IMR-90 (cell line): ENCODE results near the gene PC. TPM values are rescaled to one million over a fixed set of nuclear protein-coding genes. Genes with fewer than 3 reads are reported as not detected.

Experiments
- ATAC-seq: fragments of 200-7000 bp; cut with Tn5 transposase; 2 replicates; pipeline ENCODE4 v1.9.1; 2020; ENCODE audit warnings: low read depth, mild to moderate bottlenecking, moderate library complexity
- BruUV-seq: library from RNA; stranded (reverse); fragments of 400-500 nt; replicated peaks from 2 replicates; lab custom pipeline; 2021; lab: Mats Ljungman, UMichigan
- CTCF ChIA-PET: fragments of 300-600 bp; formaldehyde crosslinking; extraction: SDS; loops from one replicate; lab custom pipeline; 2021; ENCODE audit warnings: antibody characterized with exemption; lab: Yijun Ruan, JAX
- POLR2A ChIA-PET: fragments of 300-600 bp; sonication (Branson Sonifier 250); formaldehyde crosslinking; loops from one replicate; lab custom pipeline; 2022; ENCODE audit warnings: antibody characterized with exemption; ENCODE audit not compliant: unreplicated experiment; lab: Charles Lee
- DNase-seq: peaks from one replicate; pipeline ENCODE4 v3.0.0; 2013
- H2AFZ ChIP-seq: replicated peaks from 2 replicates; pipeline ENCODE3; 2013; ENCODE audit warnings: low read length, mild to moderate bottlenecking; ENCODE audit not compliant: poor library complexity
- H2AK5ac ChIP-seq: 2 replicates; pipeline ENCODE4 v1.6.1; 2013; ENCODE audit warnings: low read depth, low read length, inconsistent platforms
- H2AK9ac ChIP-seq: replicated peaks from 2 replicates; pipeline ENCODE3; 2013; ENCODE audit warnings: mild to moderate bottlenecking, low read depth, low read length, moderate library complexity; ENCODE audit not compliant: poor library complexity
- H2BK120ac ChIP-seq: 2 replicates; pipeline ENCODE4 v1.6.1; 2013; ENCODE audit warnings: low read depth, low read length, inconsistent platforms
- H2BK15ac ChIP-seq: 3 replicates; pipeline ENCODE4 v1.6.1; 2013; ENCODE audit warnings: low read depth, low read length, inconsistent platforms
- H2BK20ac ChIP-seq: 2 replicates; pipeline ENCODE4 v1.6.1; 2013; ENCODE audit warnings: low read depth, mild to moderate bottlenecking, inconsistent platforms, low read length, moderate library complexity
- H2BK5ac ChIP-seq: 2 replicates; pipeline ENCODE4 v1.6.1; 2013; ENCODE audit warnings: mild to moderate bottlenecking, low read depth, low read length, inconsistent platforms; ENCODE audit not compliant: poor library complexity, severe bottlenecking
- H3K14ac ChIP-seq: replicated peaks from 2 replicates; pipeline ENCODE4 v1.6.1; 2013; ENCODE audit warnings: low read depth, low read length, inconsistent platforms
- H3K18ac ChIP-seq: 2 replicates; pipeline ENCODE4 v1.6.1; 2013; ENCODE audit warnings: low read depth, low read length, control low read depth
- H3K23ac ChIP-seq: 2 replicates; pipeline ENCODE4 v1.6.1; 2013; ENCODE audit warnings: low read depth, low read length, inconsistent platforms
- H3K27ac ChIP-seq: 2 replicates; pipeline ENCODE4 v1.5.1; 2013; ENCODE audit warnings: mild to moderate bottlenecking, control low read depth, low read length; ENCODE audit not compliant: insufficient read depth
- H3K27me3 ChIP-seq: 2 replicates; pipeline ENCODE4 v1.6.1; 2013; ENCODE audit warnings: low read length; ENCODE audit not compliant: control insufficient read depth, insufficient read depth
- H3K36me3 ChIP-seq: 2 replicates; pipeline ENCODE4 v1.6.1; 2013; ENCODE audit warnings: low read length, mixed read lengths; ENCODE audit not compliant: control insufficient read depth, insufficient read depth
- H3K4ac ChIP-seq: 2 replicates; pipeline ENCODE4 v1.6.1; 2013; ENCODE audit warnings: low read depth, low read length, inconsistent platforms
- H3K4me1 ChIP-seq: 2 replicates; pipeline ENCODE4 v1.6.1; 2013; ENCODE audit warnings: low read length, mixed read lengths; ENCODE audit not compliant: control insufficient read depth, insufficient read depth
- H3K4me2 ChIP-seq: 2 replicates; pipeline ENCODE4 v1.6.1; 2013; ENCODE audit warnings: low read depth, mild to moderate bottlenecking, control low read depth, low read length, moderate library complexity
- H3K4me3 ChIP-seq: 2 replicates; pipeline ENCODE4 v1.5.1; 2013; ENCODE audit warnings: low read depth, mild to moderate bottlenecking, control low read depth, low read length, moderate library complexity; ENCODE audit not compliant: insufficient read depth
- H3K56ac ChIP-seq: 2 replicates; pipeline ENCODE4 v1.6.1; 2013; ENCODE audit warnings: low read length, inconsistent platforms; ENCODE audit not compliant: insufficient read depth; ENCODE audit errors: extremely low read depth
- H3K79me1 ChIP-seq, 2 experiments: 2 replicates each; pipeline ENCODE4 v1.6.1; 2013; ENCODE audit warnings: low read length in 2 of 2, inconsistent platforms in 1 of 2, low read depth in 1 of 2
- H3K9ac ChIP-seq: 2 replicates; pipeline ENCODE4 v1.6.1; 2013; ENCODE audit warnings: low read depth, low read length, control low read depth
- H3K9me1 ChIP-seq: 2 replicates; pipeline ENCODE4 v1.6.1; 2013; ENCODE audit warnings: low read length, inconsistent platforms; ENCODE audit not compliant: insufficient read depth
- H3K9me3 ChIP-seq: 2 replicates; pipeline ENCODE4 v1.6.1; 2013; ENCODE audit warnings: low read length; ENCODE audit not compliant: control insufficient read depth, insufficient read depth
- H4K20me1 ChIP-seq: 2 replicates; pipeline ENCODE4 v1.6.1; 2013; ENCODE audit warnings: low read length, inconsistent platforms; ENCODE audit not compliant: insufficient read depth
- H4K5ac ChIP-seq: 2 replicates; pipeline ENCODE4 v1.6.1; 2013; ENCODE audit warnings: mild to moderate bottlenecking, low read depth, low read length, control low read depth
- H4K8ac ChIP-seq, 2 experiments: 2 replicates each; pipeline ENCODE4 v1.6.1; 2013; ENCODE audit warnings: low read depth in 2 of 2, low read length in 2 of 2, control low read depth in 1 of 2, inconsistent platforms in 1 of 2
- H4K91ac ChIP-seq: 2 replicates; pipeline ENCODE4 v1.6.1; 2013; ENCODE audit warnings: low read depth, low read length, inconsistent platforms; ENCODE audit not compliant: insufficient read depth
- CEBPB ChIP-seq: IDR thresholded peaks from 2 replicates; pipeline ENCODE4 v1.6.1; 2012; ENCODE audit warnings: low read depth, low read length, improper control_type of control experiment
- CHD1 ChIP-seq: IDR thresholded peaks from 2 replicates; pipeline ENCODE4 v1.6.1; 2012; ENCODE audit warnings: low read depth, low read length, improper control_type of control experiment
- CTCF ChIP-seq: conservative IDR thresholded peaks from 2 replicates; pipeline ENCODE4 v1.5.1; 2012; ENCODE audit warnings: mild to moderate bottlenecking, low read depth, low read length, improper control_type of control experiment
- ELK1 ChIP-seq: fragments of 150-350 bp; IDR thresholded peaks from 2 replicates; pipeline ENCODE4 v1.6.1; 2016; ENCODE audit warnings: low read depth, mild to moderate bottlenecking, low read length, moderate library complexity, borderline replicate concordance
- FOS ChIP-seq: fragments of 150-350 bp; IDR thresholded peaks from 2 replicates; pipeline ENCODE4 v1.6.1; 2016; ENCODE audit warnings: low read depth, low read length
- MAFK ChIP-seq: IDR thresholded peaks from 2 replicates; pipeline ENCODE4 v1.6.1; 2012; ENCODE audit warnings: low read depth, low read length, improper control_type of control experiment
- MAZ ChIP-seq: IDR thresholded peaks from 2 replicates; pipeline ENCODE4 v1.6.1; 2012; ENCODE audit warnings: low read depth, mild to moderate bottlenecking, low read length, improper control_type of control experiment, moderate library complexity, borderline replicate concordance
- MXI1 ChIP-seq: IDR thresholded peaks from 2 replicates; pipeline ENCODE4 v1.6.1; 2012; ENCODE audit warnings: low read depth, mild to moderate bottlenecking, low read length, moderate library complexity, borderline replicate concordance
- NFE2L2 ChIP-seq: fragments of 150-350 bp; IDR thresholded peaks from 2 replicates; pipeline ENCODE4 v1.6.1; 2016; ENCODE audit warnings: low read depth, mild to moderate bottlenecking, low read length
- POLR2A ChIP-seq: IDR thresholded peaks from 2 replicates; pipeline ENCODE4 v1.6.1; 2012; ENCODE audit warnings: mild to moderate bottlenecking, low read depth, low read length
- RAD21 ChIP-seq: IDR thresholded peaks from 2 replicates; pipeline ENCODE4 v1.6.1; 2012; ENCODE audit warnings: low read length, improper control_type of control experiment
- RCOR1 ChIP-seq: IDR thresholded peaks from 2 replicates; pipeline ENCODE4 v1.6.1; 2012; ENCODE audit warnings: mild to moderate bottlenecking, low read length, improper control_type of control experiment; ENCODE audit not compliant: insufficient replicate concordance
- SMC3 ChIP-seq: fragments of 150-350 bp; IDR thresholded peaks from 2 replicates; pipeline ENCODE4 v1.6.1; 2016; ENCODE audit warnings: low read depth, mild to moderate bottlenecking, antibody characterized with exemption, low read length, moderate library complexity
- USF2 ChIP-seq: fragments of 150-350 bp; IDR thresholded peaks from 2 replicates; pipeline ENCODE4 v1.6.1; 2017; ENCODE audit warnings: mild to moderate bottlenecking, antibody characterized with exemption, low read length, low read depth
- WGBS, 2 experiments: methylation state at CpG; one replicate each; pipeline versions ENCODE4 v1.1.5 to v1.1.7; 2013; ENCODE audit warnings: missing lambda C conversion rate in 2 of 2; ENCODE audit not compliant: insufficient read length in 1 of 2; ENCODE audit errors: extremely low coverage in 2 of 2; 5-methylcytosine and 5-hydroxymethylcytosine counted together
- dilution Hi-C: fragments of 300-500 bp; cut with HindIII; formaldehyde crosslinking; loops from one replicate; pipeline ENCODE4 v1.14.3; 2018; ENCODE audit warnings: low sequenced_read_pairs; ENCODE audit not compliant: unreplicated experiment
- in situ Hi-C: fragments of 300-500 bp; cut with MboI; formaldehyde crosslinking; loops from 3 replicates; pipeline ENCODE4 v1.14.3; 2019; ENCODE audit warnings: low sequenced_read_pairs, inconsistent platforms, mixed read lengths
- intact Hi-C: fragments of 100-400 bp; cut with micrococcal nuclease; formaldehyde crosslinking; loops from 2 replicates; pipeline ENCODE4 v1.10.0; 2022
- polyA plus RNA-seq, 3 experiments: library from polyadenylated mRNA; depleted of rRNA; stranded (reverse); fragments of >200 nt; gene quantifications; 2 replicates each; pipeline ENCODE4 v1.2.3, GENCODE V29; 2012; ENCODE audit warnings: low replicate concordance in 1 of 3
- total RNA-seq: library from RNA; depleted of rRNA; stranded (reverse); fragments of >200 nt; gene quantifications from 2 replicates; pipeline ENCODE4 v1.2.3, GENCODE V29; 2012

Gene PC
- total and polyA plus RNA-seq, 2 of the 4 experiments (the other 2 are of a cell fraction), result 13.6 to 15.7 TPM

GRCh38 chr11:66889960-66890359 lies 68.2 kb downstream of the PC start (continued):
- no peak for TF ChIP-seq NFE2L2

- H3K56ac ChIP-seq, result no peak overlapping the region
- DNase-seq, result no peak
- no peaks in the 10 kb centered on the region for H3K9me3 ChIP-seq
- H4K20me1 ChIP-seq, result no peaks in the 10 kb centered on the region
- in situ Hi-C loops (no loop called here), intact Hi-C loops (no loop called here), dilution Hi-C loops (no loop called here)
- H3K4ac ChIP-seq, result no peak overlapping the region
- H3K23ac ChIP-seq, result no peak overlapping the region
- H2BK20ac ChIP-seq, result no peak overlapping the region
- BruUV-seq, result no TSS peak
- peaks cover 22% of the 10 kb centered on the region for H3K4me1 ChIP-seq
- no peak overlapping the region for H2BK15ac ChIP-seq
- no peak overlapping the region for H3K4me2 ChIP-seq
- no peak overlapping the region for H3K14ac ChIP-seq
- H2AFZ ChIP-seq, result no peak overlapping the region
- peak overlapping the region; percentile 30; the same call in 1 of the 2 replicates for H2AK5ac ChIP-seq
- H2AK9ac ChIP-seq, result peak overlapping the region; percentile 79
- no peak overlapping the region for H2BK120ac ChIP-seq
- POLR2A ChIA-PET, result interaction anchor here (0.6 kb wide), 1 partner anchor 286 kb away, joined by 3 read pairs; no protein-coding TSS in a partner anchor
- peaks cover 9% of the 10 kb centered on the region for H3K9me1 ChIP-seq
- H3K18ac ChIP-seq, result no peak overlapping the region
- H4K5ac ChIP-seq, result no peak overlapping the region
- CTCF ChIA-PET, result no interaction called here
- no peak overlapping the region for H3K4me3 ChIP-seq
- no peak overlapping the region for H3K9ac ChIP-seq
- no peak overlapping the region for H4K8ac ChIP-seq
- no peak overlapping the region for H4K91ac ChIP-seq
- 100% methylated on average over 3 of the region's 10 CpGs; no CpG with 5 or more reads in 1 of the 2 experiments for WGBS, 2 experiments
- H3K79me1 ChIP-seq, result peaks cover 5 to 19% of the 10 kb centered on the region in 2 experiments; a peak in 2 of 4 replicates
- no peak overlapping the region for H3K27ac ChIP-seq
- H3K36me3 ChIP-seq, result peaks cover 2% of the 10 kb centered on the region; the same call in 1 of the 2 replicates
- no peaks in the 10 kb centered on the region for H3K27me3 ChIP-seq
- no peak for ATAC-seq
- H2BK5ac ChIP-seq, result no peak overlapping the region
- no peak for TF ChIP-seq CHD1
- TF ChIP-seq MAZ, result no peak
- TF ChIP-seq RCOR1, result no peak
- no peak for TF ChIP-seq MXI1
- TF ChIP-seq FOS, result no peak
- no peak for TF ChIP-seq CTCF
- TF ChIP-seq RAD21, result no peak
- TF ChIP-seq CEBPB, result no peak
- no peak for TF ChIP-seq SMC3
- TF ChIP-seq NFE2L2, result no peak
- TF ChIP-seq ELK1, result no peak
- no peak for TF ChIP-seq MAFK
- no peak for TF ChIP-seq POLR2A
- no peak for TF ChIP-seq USF2
These were observed 69.9 kb downstream of the PC start for GRCh38 chr11:66888282-66888681.
